Liver (tissue), 2 donors: ENCODE measurements around the gene MBD6.

Source experiments
- CTCF ChIP-seq: fragments of 150-350 bp; IDR thresholded peaks from 2 replicates; pipeline ENCODE4 v1.5.1; 2017; ENCODE audit warnings: improper control_type of control experiment, low read depth, low read length; ENCODE audit not compliant: missing input control
- REST ChIP-seq: IDR thresholded peaks from 2 replicates; pipeline ENCODE4 v1.6.1; 2016; ENCODE audit warnings: antibody characterized with exemption, mild to moderate bottlenecking
- TF ChIP-seq, protein P1 (sequence below): IDR thresholded peaks from 2 replicates; pipeline ENCODE4 v1.6.1; 2016; ENCODE audit warnings: antibody characterized with exemption
- TF ChIP-seq, protein P2 (sequence below): IDR thresholded peaks from 2 replicates; pipeline ENCODE4 v1.6.1; 2016; ENCODE audit warnings: antibody characterized with exemption
- donor health status: healthy.

DNA sequence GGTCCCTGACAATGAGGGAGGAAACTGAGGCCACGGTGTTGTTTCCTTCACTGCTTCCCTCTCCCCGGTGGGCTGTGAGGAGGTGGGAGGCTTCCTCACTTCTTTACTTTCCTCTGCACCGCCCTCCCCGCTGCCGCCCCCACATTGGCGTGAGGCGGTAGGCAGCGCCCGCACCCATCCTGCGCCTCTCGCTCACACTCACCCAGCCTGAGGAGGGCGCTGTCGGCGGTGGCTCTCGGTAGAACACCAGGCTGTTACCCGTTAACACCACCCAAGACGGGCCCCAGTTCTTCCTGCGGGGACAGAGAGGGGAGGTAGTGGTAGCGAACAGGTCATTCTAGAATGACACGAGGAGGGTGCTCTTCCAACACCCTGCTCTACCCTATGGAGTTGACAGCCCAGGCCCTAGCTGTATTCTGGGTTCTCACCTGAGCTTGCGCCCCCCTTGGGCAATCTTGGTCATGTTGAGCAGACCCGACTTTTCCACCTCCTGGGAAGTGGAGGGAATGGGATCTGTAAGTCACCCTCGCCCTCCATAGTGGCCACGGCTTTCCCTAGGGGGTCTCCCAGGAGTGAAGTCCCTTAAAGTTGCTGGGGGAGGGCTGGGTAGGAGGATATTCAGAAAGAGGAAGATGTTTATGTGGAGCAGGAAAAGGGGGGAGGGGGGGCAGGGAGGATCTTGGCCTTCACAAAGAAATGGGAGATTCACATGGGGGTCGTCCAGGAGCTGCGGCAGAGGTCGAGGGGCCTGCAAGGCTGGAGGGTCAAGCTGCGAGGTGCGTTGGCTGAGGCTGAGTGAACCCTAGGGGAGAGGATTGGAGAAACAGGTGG lies 46.2 kb upstream of the MBD6 start:
- TF ChIP-seq CTCF (no peak), REST (no peak)
- TF ChIP-seq, protein P1, sequence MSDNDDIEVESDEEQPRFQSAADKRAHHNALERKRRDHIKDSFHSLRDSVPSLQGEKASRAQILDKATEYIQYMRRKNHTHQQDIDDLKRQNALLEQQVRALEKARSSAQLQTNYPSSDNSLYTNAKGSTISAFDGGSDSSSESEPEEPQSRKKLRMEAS, result no peak
- TF ChIP-seq, protein P2, sequence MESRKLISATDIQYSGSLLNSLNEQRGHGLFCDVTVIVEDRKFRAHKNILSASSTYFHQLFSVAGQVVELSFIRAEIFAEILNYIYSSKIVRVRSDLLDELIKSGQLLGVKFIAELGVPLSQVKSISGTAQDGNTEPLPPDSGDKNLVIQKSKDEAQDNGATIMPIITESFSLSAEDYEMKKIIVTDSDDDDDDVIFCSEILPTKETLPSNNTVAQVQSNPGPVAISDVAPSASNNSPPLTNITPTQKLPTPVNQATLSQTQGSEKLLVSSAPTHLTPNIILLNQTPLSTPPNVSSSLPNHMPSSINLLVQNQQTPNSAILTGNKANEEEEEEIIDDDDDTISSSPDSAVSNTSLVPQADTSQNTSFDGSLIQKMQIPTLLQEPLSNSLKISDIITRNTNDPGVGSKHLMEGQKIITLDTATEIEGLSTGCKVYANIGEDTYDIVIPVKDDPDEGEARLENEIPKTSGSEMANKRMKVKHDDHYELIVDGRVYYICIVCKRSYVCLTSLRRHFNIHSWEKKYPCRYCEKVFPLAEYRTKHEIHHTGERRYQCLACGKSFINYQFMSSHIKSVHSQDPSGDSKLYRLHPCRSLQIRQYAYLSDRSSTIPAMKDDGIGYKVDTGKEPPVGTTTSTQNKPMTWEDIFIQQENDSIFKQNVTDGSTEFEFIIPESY, result no peak
